Small intestine (tissue), 7 donors: ENCODE measurements around the gene RIOK1. TPM values are rescaled to one million over a fixed set of nuclear protein-coding genes. Genes with fewer than 3 reads are reported as not detected.
A peak's percentile ranks its signal among the peaks of the same experiment; 100 is the strongest.
"Not testable (repeated sequence)": the region's sequence is repeated elsewhere in the genome, so short reads cannot be mapped to it uniquely, and the experiment has no call there.

Experiments
- DNase-seq, 2 donors: peaks; one replicate each; pipeline versions ENCODE4 v3.0.0 to v3.0.0-alpha.2; 2013
- FAIRE-seq: peaks from 2 replicates; lab custom pipeline; 2012; peaks lifted over from hg19 to GRCh38; lab: Jason Lieb, UNC
- H3K27ac ChIP-seq, 3 donors: one replicate each; pipeline ENCODE4 v1.5.1; 2013; ENCODE audit warnings: low read length in 2 of 3, mild to moderate bottlenecking in 2 of 3, control low read depth in 1 of 3, inconsistent platforms in 1 of 3, low read depth in 1 of 3, moderate library complexity in 1 of 3
- H3K27me3 ChIP-seq, 3 donors: one replicate each; pipeline ENCODE4 v1.6.1; 2013; ENCODE audit warnings: low read length in 3 of 3, inconsistent platforms in 1 of 3; ENCODE audit not compliant: control insufficient read depth in 3 of 3, insufficient read depth in 3 of 3
- H3K36me3 ChIP-seq, 3 donors: one replicate each; pipeline ENCODE4 v1.6.1; 2013; ENCODE audit warnings: low read length in 3 of 3, inconsistent platforms in 1 of 3, low read depth in 1 of 3, mild to moderate bottlenecking in 1 of 3, moderate library complexity in 1 of 3; ENCODE audit not compliant: control insufficient read depth in 3 of 3, insufficient read depth in 2 of 3
- H3K4me1 ChIP-seq, 3 donors: one replicate each; pipeline ENCODE4 v1.6.1; 2013; ENCODE audit warnings: low read length in 2 of 3, inconsistent platforms in 1 of 3, low read depth in 1 of 3, mild to moderate bottlenecking in 1 of 3, moderate library complexity in 1 of 3; ENCODE audit not compliant: control insufficient read depth in 3 of 3, insufficient read depth in 2 of 3
- H3K4me3 ChIP-seq, 3 donors: one replicate each; pipeline ENCODE4 v1.5.1; 2013; ENCODE audit warnings: low read length in 3 of 3, control low read depth in 1 of 3, inconsistent platforms in 1 of 3, low read depth in 1 of 3, mild to moderate bottlenecking in 1 of 3, moderate library complexity in 1 of 3
- H3K9me3 ChIP-seq, 2 donors: one replicate each; pipeline ENCODE4 v1.6.1; 2013; ENCODE audit warnings: low read depth in 1 of 2, low read length in 1 of 2; ENCODE audit not compliant: control insufficient read depth in 2 of 2, insufficient read depth in 1 of 2
- WGBS, 3 donors: extraction: QIAGEN DNeasy Blood & Tissue Kit; methylation state at CpG; one replicate each; pipeline ENCODE4 v1.1.7; 2013; 5-methylcytosine and 5-hydroxymethylcytosine counted together
- polyA plus RNA-seq, 4 donors: library from polyadenylated mRNA; stranded (reverse) in 3 of 4; unstranded in 1 of 4; fragments of 200-250 nt in 3 of 4; fragments of 120-200 nt in 1 of 4; gene quantifications; one replicate each; pipeline versions ENCODE4 v1.2.1 to v1.2.3, GENCODE V29; 2013
- donor health status: healthy with polysubstance abuse.
- donor health status: control.
- donor health status: control.
- donor health status: Bipolar disorder and iron deficiency.
- donor health status: healthy.

RIOK1 gene
- polyA plus RNA-seq, 4 donors = 6.0 to 18.8 (median 9.3) TPM

DNA sequence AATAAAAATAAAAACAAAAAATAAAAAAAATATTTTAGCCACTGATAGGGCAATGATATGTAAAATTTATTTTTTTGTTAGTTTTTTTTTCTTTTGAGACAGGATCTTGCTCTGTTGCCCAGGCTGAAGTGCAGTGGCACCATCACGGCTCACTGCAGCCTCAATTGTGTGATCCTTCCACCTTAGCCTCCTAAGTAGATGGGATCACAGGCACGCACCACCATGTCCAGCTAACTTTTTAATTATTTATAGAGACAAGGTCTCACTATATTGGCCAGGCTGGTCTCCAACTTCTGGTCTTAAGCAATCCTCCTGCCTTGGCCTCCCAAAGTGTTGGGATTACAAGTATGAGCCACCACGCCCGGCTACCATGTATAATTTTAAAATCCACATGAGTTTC is 59.4 kb downstream of the RIOK1 start:
- H3K36me3 ChIP-seq = no peaks in the 10 kb centered on the region
- FAIRE-seq (no peak), DNase-seq (no peak)
- no peaks in the 10 kb centered on the region for H3K9me3 ChIP-seq
- WGBS, 3 donors = 85 to 95% (median 86%) methylated on average over 4 of the region's 4 CpGs
- no peaks in the 10 kb centered on the region for H3K27me3 ChIP-seq
- no peak overlapping the region for H3K4me3 ChIP-seq
- no peak overlapping the region for H3K27ac ChIP-seq
- no peaks in the 10 kb centered on the region for H3K4me1 ChIP-seq

DNA sequence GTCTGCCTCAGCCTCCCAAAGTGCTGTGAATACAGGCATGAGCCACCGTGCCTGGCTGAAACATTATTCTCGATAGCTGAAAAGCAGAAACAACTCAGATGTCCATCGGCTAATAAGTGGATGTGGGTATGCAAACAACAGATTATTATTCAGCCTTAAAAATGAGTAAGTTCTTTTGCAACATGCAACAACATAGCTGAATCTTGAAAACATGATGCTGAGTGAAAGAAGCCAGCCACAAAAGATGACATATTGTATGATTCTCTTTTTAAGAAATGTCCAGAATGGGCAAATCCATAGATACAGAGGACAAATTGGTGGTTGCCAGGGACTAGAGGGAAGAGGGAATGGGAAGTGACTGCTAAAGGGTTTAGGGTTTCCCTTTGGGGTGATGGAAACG is 61.7 kb downstream of the RIOK1 start:
- no peaks in the 10 kb centered on the region for H3K9me3 ChIP-seq
- DNase-seq = no peak
- no peak for FAIRE-seq
- H3K36me3 ChIP-seq = no peaks in the 10 kb centered on the region
- WGBS, 3 donors = 62 to 71% (median 70%) methylated on average over 4 of the region's 4 CpGs
- no peaks in the 10 kb centered on the region for H3K27me3 ChIP-seq
- H3K27ac ChIP-seq = no peak overlapping the region
- H3K4me3 ChIP-seq = no peak overlapping the region
- H3K4me1 ChIP-seq = no peaks in the 10 kb centered on the region

GRCh38 chr6:7452898-7453297 is 63.3 kb downstream of the RIOK1 start:
- FAIRE-seq (no peak), DNase-seq (no peak)
- Histone ChIP-seq H3K36me3 (no peaks in the 10 kb centered on the region), H3K4me3 (no peak overlapping the region), H3K4me1 (no peaks in the 10 kb centered on the region), H3K27ac (no peak overlapping the region), H3K9me3 (no peaks in the 10 kb centered on the region), H3K27me3 (no peaks in the 10 kb centered on the region)
- 71 to 82% (median 78%) methylated on average over 6 of the region's 6 CpGs for WGBS, 3 donors

- no peak overlapping the region for H3K4me3 ChIP-seq
- no peaks in the 10 kb centered on the region for H3K4me1 ChIP-seq
- H3K9me3 ChIP-seq = no peaks in the 10 kb centered on the region
- no peaks in the 10 kb centered on the region for H3K27me3 ChIP-seq
- no peak overlapping the region for H3K27ac ChIP-seq
- 74 to 88% (median 82%) methylated on average over 5 of the region's 5 CpGs for WGBS, 3 donors
- H3K36me3 ChIP-seq = no peaks in the 10 kb centered on the region
- FAIRE-seq (no peak), DNase-seq (no peak)
These were observed 65.2 kb downstream of the RIOK1 start for GRCh38 chr6:7454696-7455358.

DNA sequence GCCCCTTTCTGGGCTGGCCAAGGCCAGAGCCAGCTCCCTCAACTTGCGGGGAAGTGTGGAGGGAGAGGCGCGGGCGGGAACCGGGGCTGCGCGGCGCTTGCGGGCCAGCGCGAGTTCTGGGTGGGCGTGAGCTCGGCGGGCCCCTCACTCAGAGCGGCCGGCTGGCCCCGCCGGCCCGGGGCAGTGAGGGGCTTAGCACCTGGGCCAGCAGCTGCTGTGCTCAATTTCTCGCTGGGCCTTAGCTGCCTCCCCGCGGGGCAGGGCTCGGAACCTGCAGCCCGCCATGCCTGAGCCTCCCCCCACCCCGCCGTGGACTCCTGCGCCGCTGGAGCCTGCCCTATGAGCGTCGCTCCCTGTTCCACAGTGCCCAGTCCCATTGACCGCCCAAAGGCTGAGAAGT is 66.7 kb downstream of the RIOK1 start:
- not testable (repeated sequence) for H3K9me3 ChIP-seq, H3K27ac ChIP-seq, FAIRE-seq, H3K27me3 ChIP-seq, H3K4me3 ChIP-seq, H3K36me3 ChIP-seq, DNase-seq, H3K4me1 ChIP-seq
- WGBS, 3 donors = 96 to 98% (median 98%) methylated on average over 25 to 31 of the region's 31 CpGs

DNA sequence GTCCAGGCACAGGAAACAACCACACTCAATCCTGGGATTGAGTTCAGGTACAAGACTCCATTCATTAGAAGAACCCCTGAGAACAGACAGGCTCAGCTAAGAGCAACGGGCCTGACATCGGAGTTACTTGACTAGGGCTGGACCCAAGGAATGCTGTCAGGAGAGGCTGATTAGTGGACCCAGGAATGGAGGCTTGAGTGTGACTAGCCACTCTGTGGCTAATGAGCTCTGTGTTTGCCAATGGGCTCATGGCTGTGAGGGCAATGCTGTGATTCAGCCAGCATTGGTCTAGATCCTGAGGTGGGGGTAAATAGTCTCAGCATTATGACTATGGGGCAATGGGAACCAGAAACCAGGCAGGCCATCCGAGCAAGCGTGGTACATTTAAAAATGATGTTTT is 71.8 kb downstream of the RIOK1 start:
- no peaks in the 10 kb centered on the region for H3K36me3 ChIP-seq
- H3K27ac ChIP-seq = no peak overlapping the region
- H3K9me3 ChIP-seq = no peaks in the 10 kb centered on the region
- DNase-seq (no peak), FAIRE-seq (no peak)
- 82 to 96% (median 91%) methylated on average over 4 of the region's 4 CpGs for WGBS, 3 donors
- no peak overlapping the region for H3K4me3 ChIP-seq
- H3K27me3 ChIP-seq = no peaks in the 10 kb centered on the region
- H3K4me1 ChIP-seq = peaks cover 0 to 11% (median 0%) of the 10 kb centered on the region in 3 donors

GRCh38 chr6:7463785-7464184 is 74.2 kb downstream of the RIOK1 start:
- no peaks in the 10 kb centered on the region for H3K36me3 ChIP-seq
- DNase-seq (peak; percentile 84 to 87), FAIRE-seq (no peak)
- no peaks in the 10 kb centered on the region for H3K9me3 ChIP-seq
- peak overlapping the region in 1 of 3 donors; percentile 0 for H3K27ac ChIP-seq
- H3K27me3 ChIP-seq = no peaks in the 10 kb centered on the region
- no peak overlapping the region for H3K4me3 ChIP-seq
- WGBS, 3 donors = 13 to 40% (median 26%) methylated on average over 4 of the region's 4 CpGs
- peaks cover 4 to 34% (median 7%) of the 10 kb centered on the region in 3 donors for H3K4me1 ChIP-seq

- no peaks in the 10 kb centered on the region for H3K9me3 ChIP-seq
- no peaks in the 10 kb centered on the region for H3K36me3 ChIP-seq
- FAIRE-seq = no peak
- H3K4me3 ChIP-seq = no peak overlapping the region
- no peaks in the 10 kb centered on the region for H3K27me3 ChIP-seq
- H3K4me1 ChIP-seq = peaks cover 4 to 36% (median 7%) of the 10 kb centered on the region in 3 donors
- 42 to 58% (median 51%) methylated on average over 13 of the region's 13 CpGs for WGBS, 3 donors
- H3K27ac ChIP-seq = peak overlapping the region in 1 of 3 donors; percentile 29
- peak; percentile 91 to 96 for DNase-seq
These were observed 77.6 kb downstream of the RIOK1 start for GRCh38 chr6:7467007-7467897.
